ENCODE results near the gene TRIM38.

DNA sequence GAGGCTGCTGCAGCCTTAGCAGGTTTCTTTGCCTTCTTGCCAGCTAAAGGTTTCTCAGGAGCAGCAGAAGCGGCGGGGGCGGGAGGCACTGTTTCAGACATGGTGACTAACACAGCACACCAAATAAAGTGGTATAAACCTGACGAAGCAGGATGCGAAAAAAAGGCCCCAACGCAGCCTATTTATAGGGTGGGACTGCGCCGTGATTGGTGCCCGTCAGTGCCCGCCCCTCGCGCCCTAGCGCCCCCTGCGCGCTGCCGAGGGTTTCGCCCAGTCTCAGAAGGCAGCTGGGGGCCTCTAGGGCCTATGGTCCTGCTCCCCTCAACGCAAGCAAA is 55.0 kb downstream of the TRIM38 start:
- TF ChIP-seq CTCF (IDR thresholded peaks at IDR 0.05; ENCODE audit: borderline replicate concordance, extremely low read depth, low read length, poor library complexity, severe bottlenecking) (no peak), EZH2 (IDR thresholded peaks at IDR 0.05; ENCODE audit: borderline replicate concordance, low read depth, low read length, severe bottlenecking) (no peak)

All from DND-41 (cell line).